Activated CD4-positive, alpha-beta T cell treated with anti-CD3 and anti-CD28 coated beads, Interleukin-2, amount 50 U/mL, for 24 hours (primary cell): ENCODE measurements around the gene ALDH1A1.
"Not testable (repeated sequence)": the region's sequence is repeated elsewhere in the genome, so short reads cannot be mapped to it uniquely, and the experiment has no call there.

Experiments used
- DNase-seq, 2 donors: peaks; one replicate each; pipeline ENCODE4 v3.0.0-alpha.2; 2020; ENCODE audit warnings: low read depth in 1 of 2, low spot score in 1 of 2

ALDH1A1 gene

GRCh38 chr9:72898360-72898759 lies 54.5 kb downstream of the ALDH1A1 start:
- no peak for DNase-seq

DNA sequence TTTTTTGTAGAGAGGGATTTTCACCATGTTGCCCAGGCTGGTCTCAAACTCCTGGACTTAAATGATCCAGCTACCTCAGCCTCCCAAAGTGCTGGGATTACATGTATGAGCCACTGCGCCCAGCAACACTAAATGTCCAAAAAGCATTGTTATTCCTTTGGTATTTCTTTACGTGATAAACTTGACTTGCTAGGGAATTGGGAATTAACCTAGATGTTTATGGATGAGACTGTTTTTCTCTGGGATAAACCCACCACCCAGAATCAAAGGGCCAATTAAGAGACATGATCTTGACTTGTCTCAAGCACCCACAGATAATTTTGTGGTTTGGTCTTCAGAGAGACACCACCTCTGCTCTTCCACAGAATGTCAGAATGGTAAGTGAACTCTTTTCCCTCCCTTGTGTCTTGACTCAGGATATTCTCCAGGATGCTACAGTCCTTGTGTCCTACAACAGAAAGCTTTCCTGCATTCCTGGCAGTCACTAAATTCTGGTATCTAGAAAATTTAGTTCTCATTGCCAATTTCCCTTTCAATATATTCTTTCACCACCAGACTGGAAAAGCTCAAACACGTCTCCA lies 55.7 kb downstream of the ALDH1A1 start:
- no peak for DNase-seq

GRCh38 chr9:72896439-72896838 lies 56.4 kb downstream of the ALDH1A1 start:
- DNase-seq, result no peak

GRCh38 chr9:72895122-72895521 lies 57.7 kb downstream of the ALDH1A1 start:
- no peak for DNase-seq

- DNase-seq, result no peak
Measured at GRCh38 chr9:72894342-72894741, 58.5 kb downstream of the ALDH1A1 start.

- no peak for DNase-seq
Measured at GRCh38 chr9:72893437-72893836, 59.4 kb downstream of the ALDH1A1 start.

DNA sequence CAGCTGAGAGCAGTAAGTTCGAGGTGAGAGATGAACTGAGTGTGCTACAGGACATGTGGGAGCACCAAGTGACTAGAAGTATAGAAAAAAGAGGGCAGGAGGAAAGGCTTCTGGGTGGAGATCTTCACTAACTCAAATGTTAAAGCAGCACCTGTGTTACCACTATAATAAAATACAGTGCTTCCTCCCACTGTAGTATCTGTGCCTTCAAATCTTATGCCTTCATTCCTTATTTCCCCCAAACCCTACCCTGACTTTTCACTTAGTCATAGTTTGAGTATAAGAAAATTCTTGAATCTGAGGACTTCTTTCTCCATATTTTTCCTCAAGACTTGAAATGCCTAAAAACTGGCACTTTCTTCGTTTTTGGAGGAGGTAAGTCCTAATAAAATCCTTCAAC lies 61.8 kb downstream of the ALDH1A1 start:
- no peak for DNase-seq

DNA sequence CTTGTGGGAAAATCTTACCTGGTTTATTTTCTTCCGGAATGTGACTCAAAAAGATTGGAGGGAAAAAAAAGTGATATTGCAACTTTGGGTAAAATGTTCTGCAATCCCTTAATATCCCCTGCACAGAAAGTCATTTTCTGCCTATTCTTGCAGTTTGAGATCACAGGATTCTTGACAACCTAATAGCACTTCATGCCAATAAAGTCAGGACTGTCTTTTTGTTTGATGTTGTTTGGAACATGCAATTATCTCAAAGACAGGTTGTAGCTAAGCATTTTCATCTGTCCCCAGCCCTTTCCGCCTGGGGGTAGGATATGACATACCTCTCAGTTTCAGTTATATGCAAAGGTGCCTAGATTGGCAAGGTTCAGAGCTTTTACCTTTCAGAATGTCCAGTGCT lies 63.9 kb downstream of the ALDH1A1 start:
- no peak for DNase-seq

DNA sequence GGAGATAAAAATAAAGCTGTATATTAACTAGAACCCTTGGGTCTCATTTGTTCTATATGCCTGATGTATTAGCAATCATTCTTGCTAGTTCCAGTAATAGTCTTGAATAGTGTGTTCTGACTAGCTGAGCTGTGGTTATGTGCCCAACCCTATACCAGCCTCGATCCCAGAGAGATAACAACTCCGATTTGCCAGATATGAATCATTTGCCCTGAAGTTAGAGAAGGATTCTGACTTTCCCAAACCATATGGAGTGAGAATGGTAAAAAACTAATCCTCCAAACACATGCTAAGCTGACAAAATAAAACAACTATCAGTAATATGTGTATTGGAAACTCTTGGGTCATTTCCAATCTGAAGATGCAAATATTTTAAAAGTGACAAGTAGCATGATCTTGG lies 64.8 kb downstream of the ALDH1A1 start:
- no peak for DNase-seq

DNA sequence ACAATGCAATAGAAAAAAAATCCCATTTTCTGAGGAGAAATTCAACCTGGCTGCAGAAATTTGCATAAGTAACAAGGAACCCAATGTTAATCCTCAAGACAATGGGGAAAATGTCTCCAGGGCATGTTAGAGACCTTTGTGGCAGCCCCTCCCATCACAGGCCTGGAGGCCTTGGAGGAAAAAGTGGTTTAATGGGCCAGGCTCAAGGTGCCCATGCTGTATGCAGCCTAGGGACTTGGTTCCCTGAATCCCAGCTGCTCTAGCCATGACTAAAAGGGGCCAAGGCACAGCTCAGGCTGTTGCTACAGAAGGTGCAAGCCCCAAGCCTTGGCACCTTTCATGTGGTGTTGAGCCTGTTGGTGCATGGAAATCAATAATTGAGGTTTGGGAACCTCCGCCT lies 66.5 kb downstream of the ALDH1A1 start:
- DNase-seq, result no peak

DNA sequence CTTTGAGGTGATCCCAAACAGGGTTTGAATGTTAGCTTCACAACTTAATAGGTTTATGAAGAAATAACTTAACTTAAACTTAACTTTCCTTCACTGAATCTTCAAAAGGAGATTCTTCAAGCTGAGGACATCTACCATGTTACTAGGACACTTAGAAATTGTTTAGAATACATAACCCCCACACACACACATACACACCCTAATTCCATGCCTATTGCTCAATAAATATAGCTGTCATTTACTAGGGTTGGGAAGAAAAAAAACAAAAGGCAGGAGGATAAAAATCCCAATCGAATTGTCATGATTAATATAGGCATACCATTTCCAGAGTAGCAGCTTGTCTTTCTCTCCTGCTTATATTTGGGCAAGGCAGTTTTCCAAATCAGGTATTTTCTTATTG lies 68.3 kb downstream of the ALDH1A1 start:
- DNase-seq, result no peak

GRCh38 chr9:72883875-72884274 lies 69.0 kb downstream of the ALDH1A1 start:
- DNase-seq, result no peak

GRCh38 chr9:72882117-72882775 lies 70.6 kb downstream of the ALDH1A1 start:
- no peak for DNase-seq

- DNase-seq, result no peak
Measured at GRCh38 chr9:72880821-72881220, 72.0 kb downstream of the ALDH1A1 start.

- DNase-seq, result no peak
Measured at GRCh38 chr9:72875221-72875620, 77.6 kb downstream of the ALDH1A1 start.

DNA sequence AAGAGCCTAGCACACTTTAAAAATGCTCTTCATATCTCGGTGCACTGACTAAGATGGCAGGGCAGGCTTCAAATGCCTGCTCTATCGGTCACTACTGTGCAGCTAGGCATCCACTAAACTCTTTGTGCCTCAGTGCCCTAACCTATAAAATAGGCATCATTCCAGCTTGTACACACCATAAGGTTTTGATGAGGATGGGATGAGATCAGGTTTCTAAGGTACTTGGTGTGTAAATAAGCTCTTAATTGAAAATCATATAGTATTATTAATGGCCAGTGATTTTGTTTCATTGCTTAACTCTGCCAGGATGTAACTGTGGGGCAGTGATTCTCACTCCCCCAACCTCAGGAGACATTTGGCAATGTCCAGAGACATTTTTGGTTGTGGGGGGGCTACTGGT lies 78.5 kb downstream of the ALDH1A1 start:
- no peak for DNase-seq

- DNase-seq, result no peak
Measured at GRCh38 chr9:72873456-72873855, 79.4 kb downstream of the ALDH1A1 start.

DNA sequence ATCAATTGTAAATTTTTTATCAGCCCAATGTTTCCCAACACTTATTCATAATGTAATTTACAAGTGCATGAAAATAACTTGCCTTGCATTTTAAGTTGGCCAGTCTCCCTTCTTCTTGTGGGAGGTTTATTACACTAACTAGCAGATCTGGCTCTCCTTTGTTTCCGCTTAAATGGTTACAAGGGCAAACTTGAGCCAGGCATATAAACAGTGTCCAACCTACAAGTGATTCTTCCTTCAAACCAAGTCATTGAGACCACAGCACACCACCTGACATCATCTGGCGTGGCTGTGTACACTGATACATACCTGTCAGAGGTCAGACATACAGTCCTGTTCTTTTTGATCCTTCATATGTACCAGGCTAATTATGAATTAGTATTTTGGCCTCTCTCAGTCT lies 80.1 kb downstream of the ALDH1A1 start:
- DNase-seq, result no peak

DNA sequence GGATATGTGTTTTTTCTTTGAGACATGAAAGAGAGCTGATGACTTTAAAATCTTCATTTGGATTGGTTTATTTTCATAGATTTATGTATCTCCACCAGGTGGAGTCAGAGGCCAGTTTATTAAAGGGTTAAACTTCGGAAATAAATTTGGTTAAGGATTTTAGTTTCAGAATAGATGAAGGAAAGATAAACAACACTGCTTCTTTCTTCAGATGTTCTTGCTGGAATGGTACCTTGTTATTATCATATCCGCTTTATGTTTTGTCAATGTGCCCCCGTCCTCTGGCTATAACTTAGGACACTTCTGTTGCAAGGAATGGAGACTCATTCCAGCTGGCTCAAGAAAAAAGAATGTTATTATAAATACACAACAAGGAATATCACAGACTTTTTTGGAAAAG lies 81.2 kb downstream of the ALDH1A1 start:
- no peak for DNase-seq

DNA sequence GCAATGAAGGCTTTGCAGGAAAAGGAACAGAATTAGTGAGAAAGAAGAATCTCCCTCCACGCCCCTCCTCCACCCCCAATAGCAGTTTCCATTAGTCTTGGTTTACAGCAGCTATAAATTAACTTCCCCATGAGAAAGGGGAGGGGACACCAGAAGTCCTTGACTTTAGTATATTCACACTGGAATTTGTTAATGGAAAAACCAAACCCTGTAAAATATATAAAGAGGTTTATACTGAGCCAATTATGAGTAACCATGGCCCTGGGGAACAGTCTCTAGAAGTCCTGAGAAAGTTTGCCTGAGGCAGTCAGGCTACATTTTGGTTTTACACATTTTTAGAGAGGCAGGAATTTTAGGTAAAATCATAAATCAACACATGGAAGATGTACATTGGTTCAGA lies 88.5 kb downstream of the ALDH1A1 start:
- no peak for DNase-seq

GRCh38 chr9:72863456-72864094 lies 89.3 kb downstream of the ALDH1A1 start:
- DNase-seq, result no peak

DNA sequence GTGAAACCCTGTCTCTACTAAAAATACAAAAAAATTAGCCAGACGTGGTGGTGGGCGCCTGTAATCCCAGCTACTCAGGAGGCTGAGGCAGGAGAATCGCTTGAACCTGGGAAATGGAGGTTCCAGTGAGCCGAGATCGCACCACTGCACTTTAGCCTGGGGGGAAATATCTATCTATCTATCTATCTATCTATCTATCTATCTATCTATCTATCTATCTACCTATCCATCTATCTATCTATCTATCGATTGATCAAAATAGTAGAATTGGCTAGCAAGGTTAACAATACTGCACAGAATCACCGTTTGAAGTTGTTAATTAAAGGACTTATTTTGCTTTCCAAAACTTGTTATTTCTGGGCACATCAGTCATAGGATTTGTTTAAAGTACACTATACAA lies 90.1 kb downstream of the ALDH1A1 start:
- not testable (repeated sequence) for DNase-seq
